Anterior cingulate cortex (tissue), 58 donors: ENCODE measurements around the gene RAPGEF3.

Experiments
- DNase-seq, 58 donors: peaks; one replicate each; lab custom pipeline; 2025; lab: John Stamatoyannopoulos, UW

The RAPGEF3 gene

DNA sequence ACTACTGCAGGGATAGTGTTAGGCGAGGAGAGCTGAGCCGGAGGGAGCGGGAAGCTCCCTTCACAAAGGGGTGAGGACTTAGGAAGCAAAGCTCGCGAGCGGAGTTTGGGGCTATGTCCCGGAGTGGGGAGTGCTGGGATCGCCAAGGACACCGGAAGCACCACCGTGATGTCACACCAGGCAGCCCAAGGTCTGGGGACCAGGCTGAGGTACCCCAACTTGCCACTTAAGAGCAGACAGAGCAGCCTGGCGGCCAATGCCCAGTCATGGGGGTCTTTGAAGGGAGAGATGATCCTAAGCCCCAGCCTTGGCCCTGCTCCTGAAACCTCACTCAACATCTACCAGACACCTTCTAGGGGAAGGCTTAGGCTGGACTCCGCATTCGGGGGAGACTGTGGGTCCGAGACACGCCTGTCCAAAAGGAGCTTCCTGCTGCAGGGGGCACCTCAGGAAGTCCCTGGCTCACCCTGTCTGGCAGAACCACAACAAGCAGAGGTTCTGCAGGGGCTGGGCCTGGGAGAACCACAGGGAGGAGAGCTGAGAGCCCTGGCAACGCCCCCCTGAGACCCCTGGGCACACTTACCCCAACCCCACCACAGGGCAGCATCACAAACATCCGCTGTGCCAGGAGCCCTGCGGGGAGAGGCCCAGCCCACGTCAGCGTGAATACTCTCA, 32.1 kb upstream of the RAPGEF3 start:
- no peak for DNase-seq

DNA sequence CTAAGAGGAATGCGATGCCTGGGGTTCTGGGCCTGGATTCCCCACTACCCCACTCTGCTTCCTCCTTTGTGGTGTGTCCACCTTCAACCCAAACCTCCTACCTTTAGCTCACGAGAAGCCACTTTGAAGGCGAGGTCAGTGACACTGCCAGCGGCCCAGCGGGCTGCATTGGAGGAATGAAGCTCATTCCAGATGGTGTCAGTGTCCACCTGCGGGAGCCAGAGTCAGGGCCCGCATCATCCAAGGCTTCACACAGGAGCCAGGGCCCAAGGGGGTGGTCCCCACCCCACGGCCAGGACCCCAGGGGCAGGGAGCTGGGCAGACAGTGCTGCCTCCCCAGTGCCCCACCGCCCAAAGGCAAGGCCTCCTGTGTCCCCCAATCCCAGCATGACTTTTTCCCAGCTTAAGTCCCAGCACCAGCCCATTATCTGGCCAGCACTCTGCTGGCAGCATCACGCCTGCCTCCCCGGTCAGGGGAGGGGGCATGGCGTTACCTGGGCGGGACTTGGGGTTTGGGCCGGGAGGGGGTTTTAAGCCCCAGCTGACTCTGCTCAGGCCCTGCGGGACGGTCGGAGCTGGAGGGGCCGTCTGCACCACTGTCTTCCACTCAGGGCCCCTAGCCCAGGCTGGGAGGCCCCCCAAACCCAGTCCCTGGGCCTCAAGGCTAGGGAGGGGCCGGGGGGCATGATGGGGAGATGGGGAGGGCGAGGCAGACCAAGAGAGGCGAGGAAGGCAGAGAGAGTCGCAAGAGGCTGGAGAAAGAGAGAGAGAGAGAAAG, 31.2 kb upstream of the RAPGEF3 start:
- no peak for DNase-seq

DNA sequence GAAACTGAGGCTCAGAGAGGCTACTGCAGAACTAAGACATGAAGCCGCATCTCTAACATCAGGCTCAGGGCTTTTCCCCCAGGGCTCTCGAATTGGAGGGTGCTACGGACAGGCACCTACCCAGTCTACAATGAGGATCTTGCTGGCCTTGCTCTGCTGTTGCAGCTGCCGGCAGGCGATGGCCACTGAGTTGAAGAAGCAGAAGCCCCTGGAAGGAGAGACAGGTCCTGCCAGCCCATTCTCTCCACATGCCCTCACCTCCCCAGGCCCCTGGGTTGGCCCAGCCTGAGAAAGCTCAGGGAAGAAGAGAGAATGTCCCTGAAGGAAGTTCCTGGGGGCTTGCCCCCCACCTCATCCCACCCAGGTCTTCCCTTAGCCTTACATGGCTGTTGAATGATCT, 30.5 kb upstream of the RAPGEF3 start:
- DNase-seq: no peak

DNA sequence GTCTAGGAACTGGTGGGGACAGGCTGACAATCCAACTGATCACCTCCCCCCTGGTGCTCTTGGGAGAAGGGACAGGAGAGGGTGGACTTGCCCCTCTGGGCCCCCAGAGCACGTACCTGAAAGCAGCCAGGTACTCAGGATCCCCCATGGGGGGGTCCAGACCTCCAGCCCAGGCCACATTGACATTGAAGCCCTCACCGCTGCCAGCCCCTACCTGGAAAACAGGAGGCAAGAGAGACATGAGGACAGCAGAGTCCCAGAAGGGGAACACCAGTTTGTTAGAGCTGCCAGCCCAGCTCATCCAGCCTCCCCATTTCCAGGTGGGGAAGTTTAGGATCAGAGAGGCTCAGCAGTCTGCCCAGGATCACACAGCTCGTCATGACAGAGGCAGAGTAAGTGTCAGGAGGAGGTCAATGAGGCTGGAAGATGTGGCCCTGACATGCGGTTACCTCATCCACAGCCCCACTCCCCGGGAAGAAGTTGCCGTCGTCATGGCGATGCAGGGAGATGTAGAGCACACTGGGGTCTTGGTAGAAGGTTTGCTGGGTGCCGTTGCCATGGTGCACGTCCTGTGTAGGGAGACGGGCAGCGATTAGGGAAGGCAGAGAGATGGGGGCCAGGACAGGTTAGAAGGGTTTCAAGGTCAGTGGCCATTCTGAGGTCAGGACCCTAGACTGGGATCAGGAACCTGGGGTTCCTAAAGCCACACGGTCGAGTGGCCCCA, 29.1 kb upstream of the RAPGEF3 start:
- DNase-seq: no peak

DNA sequence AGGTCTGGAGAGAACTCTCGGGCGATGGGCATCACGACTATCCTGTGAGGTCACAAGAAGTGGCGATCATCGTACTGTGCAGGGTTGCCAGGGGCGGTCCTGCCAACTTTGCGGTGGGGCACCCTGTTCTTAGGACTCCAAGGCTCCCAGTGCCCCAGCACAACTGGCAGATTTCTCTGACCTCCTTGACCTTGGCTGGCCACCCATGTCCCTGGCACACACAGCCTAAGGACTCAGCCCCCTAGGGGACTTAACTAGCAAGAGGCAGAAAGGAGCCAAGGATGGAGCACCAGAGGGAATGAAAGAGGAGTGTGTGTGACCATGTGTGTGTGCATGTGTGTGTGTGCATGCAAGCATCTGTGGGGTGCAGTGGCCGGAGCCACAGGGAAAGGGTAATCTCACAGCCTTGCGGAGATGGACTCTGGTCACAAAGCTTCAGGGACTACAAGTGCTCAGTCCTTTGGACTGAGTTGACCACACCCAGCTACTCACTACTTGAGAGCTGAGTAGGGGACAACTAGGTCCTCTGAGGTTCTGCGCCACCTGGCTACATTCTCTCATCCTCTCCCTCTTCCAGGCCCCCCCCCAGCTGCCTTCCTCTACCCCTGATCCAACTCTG, 28.1 kb upstream of the RAPGEF3 start:
- DNase-seq: no peak

DNA sequence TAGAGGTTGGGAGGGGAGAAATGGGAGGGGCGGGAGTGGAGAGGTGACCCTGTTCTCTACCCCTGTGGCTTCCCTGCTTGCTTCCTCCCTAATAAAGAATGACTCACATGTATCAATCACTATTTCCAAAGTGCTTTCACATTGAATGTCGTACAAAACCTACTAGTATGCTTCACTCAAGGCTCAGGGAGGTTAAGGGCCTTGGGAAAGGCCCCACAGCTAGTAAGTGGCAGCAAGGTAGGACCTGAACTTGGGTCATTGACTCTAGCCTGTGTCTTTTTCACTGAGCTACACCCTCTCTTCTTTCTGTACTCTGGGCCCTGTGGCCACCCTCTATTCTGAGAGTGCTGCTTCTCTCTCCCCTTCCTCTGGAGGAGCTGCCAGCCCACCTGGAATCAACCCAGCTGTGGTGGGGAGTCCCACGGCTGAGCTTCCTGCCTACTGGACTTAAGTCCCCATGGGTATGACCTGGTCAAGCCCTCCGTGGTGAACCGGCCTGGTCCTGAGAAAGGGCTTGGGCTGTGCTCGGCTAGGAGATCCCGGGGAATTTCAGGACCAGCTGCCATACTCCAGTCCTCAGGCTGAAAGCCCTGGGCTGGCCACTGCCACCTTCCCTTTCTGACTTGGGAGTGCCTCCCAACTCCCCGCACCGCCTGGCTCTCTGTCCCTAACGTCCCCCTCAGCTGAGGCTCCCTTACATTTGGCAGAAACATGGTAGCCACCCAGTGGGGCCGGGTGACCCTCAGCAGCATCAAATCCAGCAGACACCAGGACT, 27.4 kb upstream of the RAPGEF3 start:
- no peak for DNase-seq

DNA sequence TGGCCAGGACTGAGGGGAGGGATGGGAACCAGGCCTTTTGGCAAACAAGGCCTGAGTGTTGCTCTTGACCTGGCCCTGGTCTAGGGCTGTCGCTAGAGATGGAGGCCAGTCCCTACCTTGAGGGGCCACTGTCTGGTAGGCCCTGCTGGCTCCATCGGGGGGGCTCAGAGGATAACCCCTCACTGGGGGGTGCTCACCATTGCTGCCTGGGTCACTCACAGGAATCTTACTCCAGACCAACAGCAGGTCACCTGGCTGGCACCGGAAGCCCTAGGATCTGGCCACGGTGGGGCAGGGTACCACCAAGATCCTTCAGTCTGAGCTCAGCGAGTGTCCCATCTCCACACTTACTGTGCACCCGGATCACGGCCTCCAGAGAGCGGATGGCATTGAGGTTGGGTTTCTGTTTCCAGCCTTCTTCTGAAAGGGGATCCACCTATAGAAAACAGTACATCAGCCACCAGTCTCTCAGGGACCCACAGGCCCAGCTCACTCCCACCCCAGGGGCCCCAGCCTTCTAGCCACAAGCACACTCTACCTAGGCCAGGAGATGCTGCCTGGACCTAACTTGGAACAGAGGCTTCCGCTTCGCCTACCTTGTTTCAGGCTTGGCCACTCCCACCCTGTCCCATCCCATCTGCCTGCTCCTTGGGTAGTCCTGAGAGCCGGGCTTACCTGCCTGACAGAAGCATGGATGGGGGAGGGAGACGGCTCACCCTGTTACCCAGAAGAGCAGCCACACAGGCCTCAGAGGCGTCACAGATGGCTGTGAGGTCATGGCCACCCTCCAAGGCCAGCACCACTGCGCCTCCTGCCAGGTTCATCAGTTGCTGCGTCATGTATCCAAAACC, 26.6 kb upstream of the RAPGEF3 start:
- DNase-seq: no peak

DNA sequence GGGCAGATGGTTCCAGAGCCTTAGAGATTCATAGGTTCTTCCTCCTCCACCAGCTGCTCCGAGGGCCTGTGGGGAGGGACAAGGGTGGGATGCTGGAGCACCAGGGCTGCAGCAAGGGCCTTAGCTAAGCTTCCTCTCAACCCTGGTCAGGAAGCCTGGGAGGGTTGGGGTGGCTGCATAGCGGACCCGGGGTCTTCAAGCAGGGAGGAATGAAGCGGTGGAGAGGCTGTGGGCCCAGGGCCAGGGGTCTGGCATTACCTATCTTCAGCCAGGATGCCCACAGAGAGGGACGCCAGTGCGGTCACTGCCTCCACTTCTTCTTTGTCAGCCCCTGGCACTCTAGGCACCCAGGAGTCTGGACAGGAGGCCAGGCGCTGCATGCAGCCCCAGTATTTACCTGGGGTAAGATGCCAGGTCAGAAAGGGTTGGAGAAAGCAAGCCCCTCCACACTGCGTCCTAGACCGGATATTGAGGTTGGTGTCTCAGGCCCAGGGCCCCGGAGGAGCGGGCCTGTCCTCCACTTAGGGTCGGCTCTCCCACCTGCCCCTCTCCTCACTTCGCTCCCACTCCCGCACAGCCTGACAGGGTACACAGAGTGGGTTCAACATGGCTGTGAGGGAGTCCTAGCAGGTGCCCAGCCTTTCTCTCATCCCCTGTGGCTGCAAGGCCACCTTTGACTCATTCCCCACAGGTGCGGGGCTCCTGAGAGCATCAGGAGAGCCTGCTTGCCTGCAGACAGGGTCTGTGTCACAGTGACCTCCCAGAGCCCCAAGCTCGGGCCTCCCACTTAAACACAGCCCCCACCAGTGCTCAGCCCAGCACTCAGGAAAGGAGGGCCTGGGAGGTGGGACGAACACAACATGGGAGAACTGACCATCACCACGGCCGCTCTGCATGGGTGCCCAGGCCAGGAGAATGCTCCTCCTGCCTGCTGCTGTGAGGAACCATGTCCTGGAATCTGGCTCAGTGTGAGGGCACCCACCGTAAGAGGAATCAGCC, 25.4 kb upstream of the RAPGEF3 start:
- DNase-seq: no peak

DNA sequence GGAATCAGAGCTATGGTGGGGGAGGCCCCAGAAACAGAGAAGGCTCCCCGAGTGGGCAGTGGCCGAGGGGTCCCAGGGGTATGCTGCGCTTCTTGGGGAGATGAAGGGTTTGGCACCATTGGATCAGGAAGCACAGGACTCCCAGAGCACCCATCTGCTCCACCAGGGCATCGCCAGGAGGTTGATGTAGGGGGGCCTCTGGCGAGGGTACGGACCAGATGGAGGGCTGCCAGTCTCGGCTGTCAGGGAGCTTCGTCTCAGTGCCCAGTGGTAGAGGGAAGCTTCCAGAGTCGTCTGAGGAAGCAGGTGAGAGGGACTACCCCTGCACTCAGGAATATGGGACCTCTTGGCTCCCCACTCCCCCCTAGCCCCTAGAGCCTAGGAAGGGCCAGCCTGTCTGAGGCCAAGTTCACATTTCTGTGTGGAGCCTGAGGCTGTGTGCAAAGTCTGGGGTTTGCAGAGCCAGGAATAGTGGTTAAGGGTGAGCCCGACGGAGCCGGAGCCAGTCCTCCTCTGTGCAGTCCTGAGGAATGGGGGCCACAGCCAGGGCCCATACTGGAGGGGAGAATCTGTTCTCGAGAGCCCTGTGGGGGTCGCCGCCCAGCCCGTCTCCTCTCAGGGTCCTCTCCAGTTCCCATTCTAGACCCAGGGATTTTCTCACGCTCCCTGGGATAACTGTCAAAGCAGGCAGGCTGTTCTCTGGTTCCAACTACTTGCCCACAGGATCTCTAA, 24.5 kb upstream of the RAPGEF3 start:
- no peak for DNase-seq

DNA sequence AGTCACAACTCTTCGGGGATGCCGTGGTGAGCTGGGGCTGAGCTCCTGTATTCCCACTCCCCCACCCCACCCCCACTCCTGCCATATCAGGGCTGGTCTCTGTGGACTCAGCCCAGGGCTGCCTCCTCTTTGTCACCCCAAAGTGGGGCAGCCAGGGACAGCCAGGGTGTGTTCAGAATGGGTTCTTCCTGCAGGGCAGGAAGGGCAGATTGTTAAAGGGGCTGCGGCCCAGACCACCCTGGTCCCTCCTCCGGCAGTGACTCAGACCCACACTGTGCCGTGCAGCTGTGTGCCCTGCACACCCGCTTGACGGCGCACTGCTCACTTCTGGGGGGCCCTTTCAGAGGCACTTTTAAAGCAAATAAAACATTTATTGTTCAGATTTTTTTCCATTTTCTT, 23.7 kb upstream of the RAPGEF3 start:
- DNase-seq: no peak

DNA sequence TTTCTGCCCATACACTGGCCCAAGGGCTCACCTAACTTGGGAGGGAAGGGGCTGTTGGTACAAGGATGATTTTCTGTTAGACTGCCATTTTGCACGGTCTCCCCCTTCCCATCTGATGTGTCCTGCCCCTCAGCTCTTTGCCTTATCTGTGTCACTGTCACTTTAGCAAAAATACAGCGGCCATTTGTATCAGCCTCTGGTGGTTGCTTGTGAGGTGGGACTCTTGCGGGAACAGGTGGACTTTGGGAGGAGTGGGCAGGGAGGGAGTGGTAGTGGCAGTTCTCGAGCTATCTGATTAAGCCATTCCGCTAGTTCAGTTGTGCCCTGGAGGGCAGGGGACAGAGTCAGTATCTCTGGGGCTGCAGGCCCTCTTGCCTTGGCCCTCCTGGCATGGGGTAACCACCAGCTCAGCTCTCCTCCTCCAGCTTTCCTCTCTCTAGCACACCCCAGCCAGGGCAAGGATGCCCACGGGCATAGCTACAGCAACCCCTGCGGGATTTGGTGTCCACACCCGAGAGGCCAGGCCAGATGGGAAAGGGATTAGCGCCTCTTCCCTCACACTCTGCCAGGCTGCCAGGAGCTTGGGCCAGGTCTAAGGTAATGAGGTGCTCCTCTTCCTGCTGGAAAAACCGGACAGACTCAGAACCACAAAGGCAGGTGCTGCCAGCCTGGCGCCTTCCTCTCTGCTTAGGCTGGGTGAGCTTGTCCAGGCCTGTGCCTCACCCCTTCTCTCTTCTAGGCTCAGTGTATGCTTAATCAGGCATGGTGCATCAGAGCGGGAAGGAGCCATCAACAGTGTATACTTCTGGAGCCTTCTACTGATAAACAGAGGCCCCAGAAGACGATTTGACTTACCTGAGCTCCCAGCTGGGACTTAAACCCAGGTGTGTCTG, 23.0 kb upstream of the RAPGEF3 start:
- DNase-seq: peak in 1 of 58 donors; percentile 27

DNA sequence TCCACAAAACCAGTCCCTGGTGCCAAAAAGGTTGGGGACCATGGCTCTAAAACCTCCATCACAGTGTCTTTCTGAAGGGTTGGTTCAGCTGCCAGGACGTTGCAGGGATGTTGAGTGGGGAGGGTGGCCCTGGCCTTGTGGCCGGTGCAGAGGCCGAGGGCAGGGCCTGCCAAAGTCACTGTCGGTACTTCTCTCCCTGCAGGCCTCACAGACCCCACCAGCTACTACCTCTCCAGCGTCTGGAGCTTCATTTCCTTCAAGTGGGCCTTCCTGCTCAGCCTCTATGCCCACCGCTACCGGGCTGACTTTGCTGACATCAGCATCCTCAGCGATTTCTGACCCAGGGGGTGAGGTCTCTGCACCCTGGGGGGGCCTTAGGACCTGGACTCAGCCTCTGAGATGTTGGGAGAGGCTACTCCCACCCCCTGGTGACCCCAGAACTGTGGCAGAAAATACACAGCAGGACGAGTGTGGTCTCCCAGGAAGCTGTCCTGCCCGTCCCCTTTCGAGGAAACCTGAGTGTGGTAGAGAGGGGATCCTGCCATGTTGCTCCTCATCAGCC, 21.3 kb upstream of the RAPGEF3 start:
- no peak for DNase-seq

DNA sequence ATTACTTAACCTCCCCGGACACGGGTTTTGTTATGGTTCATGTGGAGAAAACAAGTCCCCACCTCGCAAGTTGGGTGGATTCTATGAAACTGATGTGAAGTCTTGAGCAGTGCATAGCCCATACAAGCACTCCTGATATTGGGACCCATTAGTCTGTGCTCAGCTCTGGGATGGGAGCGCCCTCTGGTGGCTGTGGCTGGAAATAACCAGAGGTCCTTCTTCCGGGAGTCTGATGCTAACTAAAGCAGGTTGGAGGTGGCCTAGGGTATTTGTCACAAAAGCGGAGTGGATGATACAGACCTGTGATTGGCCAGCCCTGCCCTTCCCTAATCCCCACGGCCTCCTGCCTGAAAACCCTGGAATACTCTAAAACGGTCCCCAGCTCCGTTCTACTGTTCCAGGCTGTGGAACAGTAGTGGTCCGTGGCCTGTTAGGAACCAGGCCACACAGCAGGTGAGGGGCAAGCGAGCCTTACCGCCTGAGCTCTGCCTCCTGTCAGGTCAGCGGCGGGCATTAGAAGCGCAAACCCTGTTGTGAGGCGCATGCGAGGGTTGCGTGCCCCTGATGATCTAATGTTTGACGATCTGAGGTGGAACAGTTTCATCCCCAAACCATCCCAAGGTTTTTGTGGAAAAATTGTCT, 20.7 kb upstream of the RAPGEF3 start:
- DNase-seq: peak; percentile 16 to 95 (median 82)

DNA sequence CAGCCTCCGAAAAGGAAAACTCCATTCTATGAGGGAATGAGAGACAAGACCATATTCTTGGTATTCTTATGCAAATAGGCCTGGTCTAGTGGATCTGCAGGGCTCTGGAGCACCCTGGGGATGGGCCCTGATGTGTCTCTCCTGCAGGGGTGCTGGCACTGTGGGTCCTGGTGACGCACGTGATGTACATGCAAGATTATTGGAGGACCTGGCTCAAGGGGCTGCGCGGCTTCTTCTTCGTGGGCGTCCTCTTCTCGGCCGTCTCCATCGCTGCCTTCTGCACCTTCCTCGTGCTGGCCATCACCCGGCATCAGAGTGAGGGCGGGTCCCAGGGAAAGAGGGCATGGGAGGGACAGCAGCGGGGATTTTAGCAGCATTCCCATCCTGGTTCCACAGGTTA, 20.2 kb upstream of the RAPGEF3 start:
- DNase-seq: peak in 11 of 58 donors; percentile 29 to 61 (median 53)

DNA sequence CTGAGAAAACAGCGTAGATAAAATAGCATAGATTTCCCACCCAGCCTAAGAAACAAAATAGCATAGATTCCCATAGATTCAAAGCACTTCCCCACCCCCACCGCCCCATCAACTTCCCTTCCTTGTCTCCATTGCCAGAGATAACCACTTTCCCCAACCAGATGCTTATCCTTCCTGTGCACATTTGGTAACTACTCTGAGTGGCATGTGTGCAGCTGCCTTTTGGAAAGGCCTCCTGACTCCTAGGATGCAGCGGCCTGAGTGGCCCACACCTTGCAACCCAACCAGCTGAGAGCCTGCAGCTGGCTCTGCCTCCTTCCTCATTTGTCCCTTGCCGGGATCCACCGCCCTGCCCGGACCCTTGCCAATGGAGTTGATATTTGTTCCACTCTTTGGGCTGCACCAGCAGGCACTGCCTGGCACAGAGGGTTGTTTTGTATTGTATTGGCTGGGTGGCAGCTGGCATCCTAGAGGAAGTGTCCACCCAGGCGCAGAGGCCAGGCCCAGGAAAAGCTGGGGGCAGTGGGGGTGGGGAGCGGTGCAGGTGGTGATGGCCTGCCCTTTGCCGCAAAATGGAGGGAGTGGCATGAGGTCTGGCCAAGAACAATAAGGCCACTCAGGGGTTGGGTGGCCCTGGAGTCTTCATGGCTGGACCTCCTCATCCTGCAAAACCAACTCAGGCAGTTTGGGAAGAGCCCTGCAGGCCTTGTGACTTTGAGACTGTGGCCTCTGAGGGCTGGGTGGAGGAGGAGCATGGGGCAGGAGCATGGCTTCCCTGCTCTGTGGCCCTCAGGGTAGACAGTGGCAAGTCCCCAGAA, 19.3 kb upstream of the RAPGEF3 start:
- DNase-seq: peak; percentile 31 to 98 (median 88)
